Measurements from ENCODE around the gene USP6. TPM values are rescaled to one million over a fixed set of nuclear protein-coding genes. Genes with fewer than 3 reads are reported as not detected.
A peak's percentile ranks its signal among the peaks of the same experiment; 100 is the strongest.
"Not testable (repeated sequence)": the region's sequence is repeated elsewhere in the genome, so short reads cannot be mapped to it uniquely, and the experiment has no call there.

The USP6 gene
- total RNA-seq, 2 experiments from 2014 or later, result 0.07 TPM; not detected in 1

GRCh38 chr17:5122586-5123342 is 6.9 kb downstream of the USP6 start:
- no peaks in the 10 kb centered on the region for H3K4me1 Mint-ChIP-seq
- intact Hi-C loops (cut with DNase I, micrococcal nuclease), result no loop called here
- DNase-seq (peak; percentile 24), ATAC-seq (peak; percentile 61)
- H3K36me3 Mint-ChIP-seq (ENCODE audit: low read depth), result no peaks in the 10 kb centered on the region
- H3K9me3 Mint-ChIP-seq (ENCODE audit: low read depth), result no peaks in the 10 kb centered on the region
- POLR2A ChIA-PET, result no interaction called here
- H3K27me3 Mint-ChIP-seq, result peaks cover 41% of the 10 kb centered on the region
- peak overlapping the region; percentile 27 for H3K4me3 Mint-ChIP-seq
- no peak overlapping the region for H3K27ac Mint-ChIP-seq
- CTCF ChIA-PET, result interaction anchor here (0.8 to 1.5 kb wide), 2 partner anchors 11 to 15 kb away, joined by 3 to 4 read pairs; partner anchors contain the start of gene ZNF232

- ChIA-PET CTCF (no interaction called here), POLR2A (no interaction called here)
- no peaks in the 10 kb centered on the region for H3K9me3 Mint-ChIP-seq (ENCODE audit: low read depth)
- no peak overlapping the region for H3K27ac Mint-ChIP-seq
- ATAC-seq (no peak), DNase-seq (peak; percentile 5)
- peaks cover 36% of the 10 kb centered on the region for H3K27me3 Mint-ChIP-seq
- no peak overlapping the region for H3K4me3 Mint-ChIP-seq
- intact Hi-C loops (cut with DNase I, micrococcal nuclease), result no loop called here
- no peaks in the 10 kb centered on the region for H3K4me1 Mint-ChIP-seq
- no peaks in the 10 kb centered on the region for H3K36me3 Mint-ChIP-seq (ENCODE audit: low read depth)
These were observed 7.7 kb downstream of the USP6 start for GRCh38 chr17:5123343-5124124.

GRCh38 chr17:5124125-5124760 is 8.4 kb downstream of the USP6 start:
- intact Hi-C loops (cut with DNase I, micrococcal nuclease); POLR2A ChIA-PET; CTCF ChIA-PET; DNase-seq; H3K9me3 Mint-ChIP-seq (ENCODE audit: low read depth); H3K27ac Mint-ChIP-seq; H3K4me1 Mint-ChIP-seq; H3K36me3 Mint-ChIP-seq (ENCODE audit: low read depth); ATAC-seq; H3K4me3 Mint-ChIP-seq: not testable (repeated sequence)
- H3K27me3 Mint-ChIP-seq, result peaks cover 34% of the 10 kb centered on the region

GRCh38 chr17:5124896-5125295 is 9.1 kb downstream of the USP6 start:
- H3K9me3 Mint-ChIP-seq (ENCODE audit: low read depth); POLR2A ChIA-PET; H3K4me1 Mint-ChIP-seq; CTCF ChIA-PET; H3K4me3 Mint-ChIP-seq; H3K36me3 Mint-ChIP-seq (ENCODE audit: low read depth); ATAC-seq; H3K27ac Mint-ChIP-seq; intact Hi-C loops (cut with DNase I, micrococcal nuclease): not testable (repeated sequence)
- peak; percentile 1 for DNase-seq
- peaks cover 34% of the 10 kb centered on the region for H3K27me3 Mint-ChIP-seq

GRCh38 chr17:5126719-5127488 is 11.1 kb downstream of the USP6 start:
- ChIA-PET CTCF (no interaction called here), POLR2A (no interaction called here)
- no peaks in the 10 kb centered on the region for H3K36me3 Mint-ChIP-seq (ENCODE audit: low read depth)
- DNase-seq (no peak), ATAC-seq (no peak)
- no peak overlapping the region for H3K27ac Mint-ChIP-seq
- H3K9me3 Mint-ChIP-seq (ENCODE audit: low read depth), result no peaks in the 10 kb centered on the region
- H3K4me3 Mint-ChIP-seq, result no peak overlapping the region
- peaks cover 26% of the 10 kb centered on the region for H3K27me3 Mint-ChIP-seq
- intact Hi-C loops (cut with DNase I, micrococcal nuclease), result no loop called here
- H3K4me1 Mint-ChIP-seq, result no peaks in the 10 kb centered on the region

- no peak for ATAC-seq
- H3K27me3 Mint-ChIP-seq, result peaks cover 22% of the 10 kb centered on the region
- H3K4me1 Mint-ChIP-seq, result no peaks in the 10 kb centered on the region
- ChIA-PET CTCF (interaction anchor here (1.1 kb wide), 1 partner anchor 99 kb away, joined by 3 read pairs; no protein-coding TSS in a partner anchor), POLR2A (no interaction called here)
- H3K4me3 Mint-ChIP-seq, result no peak overlapping the region
- H3K27ac Mint-ChIP-seq, result no peak overlapping the region
- intact Hi-C loops (cut with DNase I, micrococcal nuclease), result no loop called here
- H3K36me3 Mint-ChIP-seq (ENCODE audit: low read depth), result no peaks in the 10 kb centered on the region
- no peaks in the 10 kb centered on the region for H3K9me3 Mint-ChIP-seq (ENCODE audit: low read depth)
- no peak for DNase-seq
These were observed 12.1 kb downstream of the USP6 start for GRCh38 chr17:5127910-5128309.

GRCh38 chr17:5128387-5128786 is 12.6 kb downstream of the USP6 start:
- DNase-seq, result peak; percentile 1
- H3K27me3 Mint-ChIP-seq, result peaks cover 22% of the 10 kb centered on the region
- intact Hi-C loops (cut with DNase I, micrococcal nuclease); H3K27ac Mint-ChIP-seq; H3K4me1 Mint-ChIP-seq; ATAC-seq; POLR2A ChIA-PET; H3K4me3 Mint-ChIP-seq; H3K36me3 Mint-ChIP-seq (ENCODE audit: low read depth); H3K9me3 Mint-ChIP-seq (ENCODE audit: low read depth): not testable (repeated sequence)
- CTCF ChIA-PET, result interaction anchor here (1.1 kb wide), 1 partner anchor 99 kb away, joined by 3 read pairs; no protein-coding TSS in a partner anchor

- no peak for DNase-seq
- CTCF ChIA-PET, result no interaction called here
- H3K4me1 Mint-ChIP-seq, result no peaks in the 10 kb centered on the region
- H3K36me3 Mint-ChIP-seq (ENCODE audit: low read depth), result no peaks in the 10 kb centered on the region
- no peak overlapping the region for H3K4me3 Mint-ChIP-seq
- peaks cover 17% of the 10 kb centered on the region for H3K27me3 Mint-ChIP-seq
- POLR2A ChIA-PET, result no interaction called here
- H3K9me3 Mint-ChIP-seq (ENCODE audit: low read depth), result no peaks in the 10 kb centered on the region
- intact Hi-C loops (cut with DNase I, micrococcal nuclease), result no loop called here
- no peak for ATAC-seq
- no peak overlapping the region for H3K27ac Mint-ChIP-seq
These were observed 13.2 kb downstream of the USP6 start for GRCh38 chr17:5128905-5129535.

GRCh38 chr17:5129770-5130169 is 13.9 kb downstream of the USP6 start:
- DNase-seq; H3K9me3 Mint-ChIP-seq (ENCODE audit: low read depth); H3K36me3 Mint-ChIP-seq (ENCODE audit: low read depth); POLR2A ChIA-PET; H3K4me3 Mint-ChIP-seq; H3K27ac Mint-ChIP-seq; intact Hi-C loops (cut with DNase I, micrococcal nuclease); ATAC-seq; H3K4me1 Mint-ChIP-seq: not testable (repeated sequence)
- H3K27me3 Mint-ChIP-seq, result peaks cover 11% of the 10 kb centered on the region
- CTCF ChIA-PET, result interaction anchor here (0.5 kb wide), 1 partner anchor 160 kb away, joined by 3 read pairs; no protein-coding TSS in a partner anchor

GRCh38 chr17:5130261-5130660 is 14.4 kb downstream of the USP6 start:
- H3K36me3 Mint-ChIP-seq (ENCODE audit: low read depth); H3K4me1 Mint-ChIP-seq; H3K4me3 Mint-ChIP-seq; H3K27me3 Mint-ChIP-seq; H3K27ac Mint-ChIP-seq; intact Hi-C loops (cut with DNase I, micrococcal nuclease); DNase-seq; ATAC-seq; POLR2A ChIA-PET; H3K9me3 Mint-ChIP-seq (ENCODE audit: low read depth): not testable (repeated sequence)
- CTCF ChIA-PET, result interaction anchor here (0.5 kb wide), 1 partner anchor 160 kb away, joined by 3 read pairs; no protein-coding TSS in a partner anchor

GRCh38 chr17:5130687-5131086 is 14.9 kb downstream of the USP6 start:
- peak; percentile 2 for DNase-seq
- intact Hi-C loops (cut with DNase I, micrococcal nuclease); H3K4me1 Mint-ChIP-seq; ATAC-seq; CTCF ChIA-PET; H3K36me3 Mint-ChIP-seq (ENCODE audit: low read depth); POLR2A ChIA-PET; H3K9me3 Mint-ChIP-seq (ENCODE audit: low read depth); H3K4me3 Mint-ChIP-seq; H3K27me3 Mint-ChIP-seq; H3K27ac Mint-ChIP-seq: not testable (repeated sequence)
